GM12878 (cell line): Measurements from ENCODE around the gene OPCML. TPM values are rescaled to one million over a fixed set of nuclear protein-coding genes. Genes with fewer than 3 reads are reported as not detected.

Source experiments
- ATAC-seq: fragments of 200-7000 bp; cut with Tn5 transposase; 3 replicates; pipeline ENCODE4 v1.9.1; 2020; ENCODE audit warnings: mild to moderate bottlenecking, moderate library complexity
- BruUV-seq: library from RNA; stranded (reverse); fragments of 400-500 nt; replicated peaks from 2 replicates; lab custom pipeline; 2021; lab: Mats Ljungman, UMichigan
- CTCF ChIA-PET: fragments of 300-600 bp; sonication (Branson Sonifier 250); formaldehyde crosslinking; extraction: SDS; loops from one replicate; lab custom pipeline; 2021; ENCODE audit warnings: inconsistent platforms; lab: Yijun Ruan, JAX
- POLR2A ChIA-PET: fragments of 350-600 bp; formaldehyde crosslinking; extraction: SDS; loops from one replicate; lab custom pipeline; 2021; ENCODE audit warnings: inconsistent platforms; lab: Charles Lee
- RAD21 ChIA-PET: fragments of 300-600 bp; sonication (Branson Sonifier 250); formaldehyde crosslinking; loops from one replicate; lab custom pipeline; 2023; ENCODE audit warnings: antibody characterized with exemption; ENCODE audit not compliant: unreplicated experiment; lab: Charles Lee
- SMC1A ChIA-PET: fragments of 300-600 bp; sonication (Branson Sonifier 250); formaldehyde crosslinking; loops from one replicate; lab custom pipeline; 2023; ENCODE audit not compliant: unreplicated experiment, uncharacterized antibody; lab: Charles Lee
- DNase-seq: peaks from one replicate; pipeline ENCODE4 v3.0.0-alpha.2; 2011; ENCODE audit warnings: low read depth, low spot score
- FAIRE-seq: peaks from 3 replicates; lab custom pipeline; 2011; peaks lifted over from hg19 to GRCh38; lab: Jason Lieb, UNC
- H2AFZ ChIP-seq: 2 replicates; pipeline ENCODE4 v1.6.0; 2011; ENCODE audit warnings: low read depth, low read length, control low read depth; ENCODE audit not compliant: control insufficient read depth
- H3K27ac ChIP-seq: 2 replicates; pipeline ENCODE4 v1.5.1; 2011; ENCODE audit warnings: control low read depth; ENCODE audit not compliant: control insufficient read depth, insufficient read depth
- H3K27me3 ChIP-seq, 2 experiments: replicated peaks in 1 of 2; 2 replicates each; pipeline versions ENCODE4 v1.6.0 to v1.6.1; 2011; ENCODE audit warnings: low read length in 1 of 2; ENCODE audit not compliant: control insufficient read depth in 2 of 2, insufficient read depth in 2 of 2
- H3K36me3 ChIP-seq, 2 experiments: 2 replicates each; pipeline ENCODE4 v1.5.1; 2011; ENCODE audit warnings: low read length in 1 of 2; ENCODE audit not compliant: control insufficient read depth in 2 of 2, insufficient read depth in 2 of 2
- H3K4me1 ChIP-seq: 2 replicates; pipeline ENCODE4 v1.6.1; 2011; ENCODE audit warnings: mild to moderate bottlenecking, low read length, moderate library complexity, mixed read lengths; ENCODE audit not compliant: control insufficient read depth, insufficient read depth
- H3K4me2 ChIP-seq: 2 replicates; pipeline ENCODE4 v1.6.0; 2011; ENCODE audit warnings: control low read depth; ENCODE audit not compliant: control insufficient read depth, insufficient read depth
- H3K4me3 ChIP-seq: fragments of 200-600 bp; sonication (generic); 2 replicates; pipeline ENCODE4 v1.5.1; 2016
- H3K79me2 ChIP-seq: 2 replicates; pipeline ENCODE4 v1.6.0; 2011; ENCODE audit warnings: low read length; ENCODE audit not compliant: control insufficient read depth, insufficient read depth
- H3K9ac ChIP-seq: 2 replicates; pipeline ENCODE4 v1.8.0; 2011; ENCODE audit warnings: low read length, control low read depth, mixed read lengths; ENCODE audit not compliant: control insufficient read depth, insufficient read depth
- H3K9me3 ChIP-seq: replicated peaks from 3 replicates; pipeline ENCODE4 v1.5.1; 2011; ENCODE audit warnings: mild to moderate bottlenecking, low read length; ENCODE audit not compliant: control insufficient read depth, insufficient read depth
- H4K20me1 ChIP-seq: 2 replicates; pipeline ENCODE4 v1.6.0; 2011; ENCODE audit not compliant: control insufficient read depth, insufficient read depth
- BHLHE40 ChIP-seq, 2 experiments: fragments of 450-650 bp in 1 of 2; IDR thresholded peaks; 2 replicates each; pipeline ENCODE4 v1.6.1; 2011 to 2017; ENCODE audit warnings: low read depth in 2 of 2, borderline replicate concordance in 1 of 2, improper control_type of control experiment in 1 of 2, low read length in 1 of 2, mild to moderate bottlenecking in 1 of 2
- EP300 ChIP-seq, 2 experiments: fragments of 150-350 bp in 1 of 2; IDR thresholded peaks; 2 replicates each; pipeline ENCODE4 v1.6.1; 2011 to 2012; ENCODE audit warnings: low read depth in 2 of 2, low read length in 2 of 2, borderline replicate concordance in 1 of 2, improper control_type of control experiment in 1 of 2, inconsistent platforms in 1 of 2; ENCODE audit not compliant: control insufficient read depth in 1 of 2
- PAX5 ChIP-seq: IDR thresholded peaks from 2 replicates; pipeline ENCODE4 v1.6.1; 2011; ENCODE audit warnings: low read depth, low read length, borderline replicate concordance
- RELA ChIP-seq: fragments of 450-650 bp; IDR thresholded peaks from 2 replicates; pipeline ENCODE4 v1.8.0; 2014; ENCODE audit warnings: borderline replicate concordance; ENCODE audit not compliant: partially characterized antibody
- ZNF207 ChIP-seq: fragments of 450-650 bp; IDR thresholded peaks from 2 replicates; pipeline ENCODE4 v1.6.1; 2014; ENCODE audit warnings: antibody characterized with exemption, mild to moderate bottlenecking, borderline replicate concordance
- WGBS: methylation state at CpG from one replicate; pipeline ENCODE4 v1.1.6; 2016; ENCODE audit warnings: low lambda C conversion rate; ENCODE audit not compliant: insufficient replicate concordance, insufficient coverage; ENCODE audit errors: missing lambda C conversion rate; 5-methylcytosine and 5-hydroxymethylcytosine counted together
- in situ Hi-C: fragments of 300-500 bp; cut with MboI; formaldehyde crosslinking; loops from 9 replicates; pipeline ENCODE4 v1.14.3; 2018; ENCODE audit warnings: mixed read lengths
- intact Hi-C: fragments of 100-400 bp; cut with micrococcal nuclease; formaldehyde crosslinking; loops from one replicate; pipeline ENCODE4 v1.14.2; 2022; ENCODE audit not compliant: unreplicated experiment
- polyA plus RNA-seq, 11 experiments: library from polyadenylated mRNA; depleted of rRNA in 4 of 11; unstranded in 6 of 11; stranded (reverse) in 5 of 11; fragments of >200 nt; fragmentation: Nextera tagmentation in 4 of 11; fragmentation: Illumina TruSeq in 1 of 11; extraction: Ambion mirVana in 4 of 11; extraction: Trizol in 1 of 11; gene quantifications; 1 replicate in 1 of 11; 2 replicates in 10 of 11; pipeline versions ENCODE4 v1.2.1 to v1.2.3, GENCODE V29; 2011 to 2016; ENCODE audit warnings: inconsistent platforms in 2 of 11, missing spikeins in 2 of 11, low read depth in 1 of 11
- total RNA-seq, 4 experiments: library from RNA; depleted of rRNA in 3 of 4; stranded (reverse); fragments of >200 nt in 3 of 4; fragmentation: Illumina TruSeq in 1 of 4; extraction: Trizol in 1 of 4; gene quantifications; 2 replicates each; pipeline versions ENCODE4 v1.2.1 to v1.2.3, GENCODE V29; 2013 to 2021
- TF ChIP-seq, protein P1 (sequence below): fragments of 450-650 bp; IDR thresholded peaks from 2 replicates; pipeline ENCODE4 v1.6.1; 2016; ENCODE audit warnings: mild to moderate bottlenecking
- TF ChIP-seq, protein P2 (sequence below): IDR thresholded peaks from 2 replicates; pipeline ENCODE4 v1.6.1; 2012; ENCODE audit warnings: improper control_type of control experiment, low read depth, low read length; ENCODE audit not compliant: insufficient replicate concordance

OPCML gene
- total and polyA plus RNA-seq, 10 of the 15 experiments (the other 5 are each of a cell fraction or from before 2014, with no cell fraction given) = 0.84 TPM; not detected in 9

DNA sequence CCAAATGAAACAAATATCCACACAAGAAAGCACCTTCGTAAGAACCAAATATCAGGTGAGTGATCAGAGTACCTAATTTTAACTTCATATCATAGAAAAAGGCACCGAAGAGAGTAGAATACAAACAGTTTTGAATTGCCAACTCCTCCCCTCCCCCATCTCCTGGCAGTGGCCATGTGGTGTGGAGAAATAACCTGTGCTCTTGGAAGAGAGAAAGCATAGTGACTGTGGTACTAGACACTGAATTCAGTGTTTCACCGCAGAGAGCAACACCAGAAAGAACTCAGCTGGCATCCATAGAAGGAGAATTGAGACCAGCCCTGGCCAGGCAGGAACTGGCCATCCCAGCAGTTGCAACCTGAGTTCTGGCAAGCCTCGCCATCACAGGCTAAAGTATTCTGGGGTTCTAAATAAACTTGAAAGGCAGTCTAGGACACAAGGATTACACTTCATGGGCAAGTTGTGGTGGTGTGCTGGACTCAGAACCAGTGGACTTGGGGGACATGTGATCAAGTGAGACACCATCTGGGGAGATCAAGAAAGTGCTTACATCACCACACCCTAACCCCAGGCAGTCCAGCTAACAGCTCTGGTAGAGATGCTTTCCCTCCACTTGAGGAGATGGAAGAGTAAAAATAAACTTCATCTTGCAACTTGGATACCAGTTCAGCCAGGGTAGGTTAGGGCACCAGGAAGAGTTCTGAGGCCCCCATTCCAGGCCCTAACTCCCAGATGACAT is 1158.7 kb downstream of the OPCML start:
- ChIA-PET POLR2A (no interaction called here), SMC1A (interaction anchor here (1.0 kb wide), 1 partner anchor 94 kb away, joined by 4 read pairs; no protein-coding TSS in a partner anchor), RAD21 (interaction anchor here (1.1 kb wide), 1 partner anchor 9 kb away, joined by 3 read pairs; no protein-coding TSS in a partner anchor), CTCF (interaction anchor here (1.7 kb wide), 1 partner anchor 12 kb away, joined by 5 read pairs; no protein-coding TSS in a partner anchor)
- Histone ChIP-seq H3K9me3 (no peaks in the 10 kb centered on the region; the same call in 2 of the 3 replicates), H3K27me3 (no peaks in the 10 kb centered on the region), H4K20me1 (no peaks in the 10 kb centered on the region), H3K4me2 (no peak overlapping the region), H3K27ac (no peak overlapping the region), H3K9ac (no peak overlapping the region), H3K36me3 (no peaks in the 10 kb centered on the region), H2AFZ (no peak overlapping the region), H3K79me2 (no peaks in the 10 kb centered on the region), H3K4me3 (no peak overlapping the region), H3K4me1 (no peaks in the 10 kb centered on the region)
- intact Hi-C loops = no loop called here
- in situ Hi-C loops = no loop called here
- 28% methylated on average over 4 of the region's 4 CpGs for WGBS
- TF ChIP-seq EP300 (IDR thresholded peaks at IDR 0.05; ENCODE audit: borderline replicate concordance in 1 of 2, control insufficient read depth in 1 of 2, low read depth in 2 of 2, low read length in 2 of 2) = no peak
- TF ChIP-seq, protein P1, sequence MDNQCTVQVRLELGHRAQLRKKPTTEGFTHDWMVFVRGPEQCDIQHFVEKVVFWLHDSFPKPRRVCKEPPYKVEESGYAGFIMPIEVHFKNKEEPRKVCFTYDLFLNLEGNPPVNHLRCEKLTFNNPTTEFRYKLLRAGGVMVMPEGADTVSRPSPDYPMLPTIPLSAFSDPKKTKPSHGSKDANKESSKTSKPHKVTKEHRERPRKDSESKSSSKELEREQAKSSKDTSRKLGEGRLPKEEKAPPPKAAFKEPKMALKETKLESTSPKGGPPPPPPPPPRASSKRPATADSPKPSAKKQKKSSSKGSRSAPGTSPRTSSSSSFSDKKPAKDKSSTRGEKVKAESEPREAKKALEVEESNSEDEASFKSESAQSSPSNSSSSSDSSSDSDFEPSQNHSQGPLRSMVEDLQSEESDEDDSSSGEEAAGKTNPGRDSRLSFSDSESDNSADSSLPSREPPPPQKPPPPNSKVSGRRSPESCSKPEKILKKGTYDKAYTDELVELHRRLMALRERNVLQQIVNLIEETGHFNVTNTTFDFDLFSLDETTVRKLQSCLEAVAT = no peak
- TF ChIP-seq ZNF207 = no peak
- TF ChIP-seq BHLHE40 (IDR thresholded peaks at IDR 0.05; ENCODE audit: borderline replicate concordance in 1 of 2, low read depth in 2 of 2, low read length in 1 of 2) = no peak
- TF ChIP-seq, protein P2, sequence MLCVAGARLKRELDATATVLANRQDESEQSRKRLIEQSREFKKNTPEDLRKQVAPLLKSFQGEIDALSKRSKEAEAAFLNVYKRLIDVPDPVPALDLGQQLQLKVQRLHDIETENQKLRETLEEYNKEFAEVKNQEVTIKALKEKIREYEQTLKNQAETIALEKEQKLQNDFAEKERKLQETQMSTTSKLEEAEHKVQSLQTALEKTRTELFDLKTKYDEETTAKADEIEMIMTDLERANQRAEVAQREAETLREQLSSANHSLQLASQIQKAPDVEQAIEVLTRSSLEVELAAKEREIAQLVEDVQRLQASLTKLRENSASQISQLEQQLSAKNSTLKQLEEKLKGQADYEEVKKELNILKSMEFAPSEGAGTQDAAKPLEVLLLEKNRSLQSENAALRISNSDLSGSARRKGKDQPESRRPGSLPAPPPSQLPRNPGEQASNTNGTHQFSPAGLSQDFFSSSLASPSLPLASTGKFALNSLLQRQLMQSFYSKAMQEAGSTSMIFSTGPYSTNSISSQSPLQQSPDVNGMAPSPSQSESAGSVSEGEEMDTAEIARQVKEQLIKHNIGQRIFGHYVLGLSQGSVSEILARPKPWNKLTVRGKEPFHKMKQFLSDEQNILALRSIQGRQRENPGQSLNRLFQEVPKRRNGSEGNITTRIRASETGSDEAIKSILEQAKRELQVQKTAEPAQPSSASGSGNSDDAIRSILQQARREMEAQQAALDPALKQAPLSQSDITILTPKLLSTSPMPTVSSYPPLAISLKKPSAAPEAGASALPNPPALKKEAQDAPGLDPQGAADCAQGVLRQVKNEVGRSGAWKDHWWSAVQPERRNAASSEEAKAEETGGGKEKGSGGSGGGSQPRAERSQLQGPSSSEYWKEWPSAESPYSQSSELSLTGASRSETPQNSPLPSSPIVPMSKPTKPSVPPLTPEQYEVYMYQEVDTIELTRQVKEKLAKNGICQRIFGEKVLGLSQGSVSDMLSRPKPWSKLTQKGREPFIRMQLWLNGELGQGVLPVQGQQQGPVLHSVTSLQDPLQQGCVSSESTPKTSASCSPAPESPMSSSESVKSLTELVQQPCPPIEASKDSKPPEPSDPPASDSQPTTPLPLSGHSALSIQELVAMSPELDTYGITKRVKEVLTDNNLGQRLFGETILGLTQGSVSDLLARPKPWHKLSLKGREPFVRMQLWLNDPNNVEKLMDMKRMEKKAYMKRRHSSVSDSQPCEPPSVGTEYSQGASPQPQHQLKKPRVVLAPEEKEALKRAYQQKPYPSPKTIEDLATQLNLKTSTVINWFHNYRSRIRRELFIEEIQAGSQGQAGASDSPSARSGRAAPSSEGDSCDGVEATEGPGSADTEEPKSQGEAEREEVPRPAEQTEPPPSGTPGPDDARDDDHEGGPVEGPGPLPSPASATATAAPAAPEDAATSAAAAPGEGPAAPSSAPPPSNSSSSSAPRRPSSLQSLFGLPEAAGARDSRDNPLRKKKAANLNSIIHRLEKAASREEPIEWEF = no peak
- no peak for TF ChIP-seq RELA
- no peak for TF ChIP-seq PAX5
- DNase-seq (no peak), FAIRE-seq (no peak), ATAC-seq (no peak)
- no TSS peak for BruUV-seq
